ENCODE data around the gene HDHD3. TPM values are rescaled to one million over a fixed set of nuclear protein-coding genes. Genes with fewer than 3 reads are reported as not detected.

HDHD3 gene
- polyA plus RNA-seq, 1 donor (not counting 4 experiments of a cell fraction or from before 2014, with no cell fraction given), result 14.7 TPM

DNA sequence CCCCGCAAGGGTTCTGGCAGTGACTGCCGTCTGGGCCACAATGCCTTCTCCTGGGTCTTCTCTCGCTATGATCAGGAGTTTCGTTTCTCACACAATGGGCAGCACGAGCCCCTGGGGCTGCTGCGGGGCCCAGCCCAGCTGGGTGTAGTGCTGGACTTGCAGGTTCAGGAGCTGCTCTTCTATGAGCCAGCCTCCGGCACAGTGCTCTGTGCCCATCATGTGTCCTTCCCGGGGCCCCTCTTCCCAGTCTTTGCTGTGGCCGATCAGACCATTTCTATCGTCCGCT, 7.0 kb downstream of the HDHD3 start:
- Histone ChIP-seq H3K27me3 (ENCODE audit: control insufficient read depth, extremely low read depth, insufficient read depth, low read length) (no peaks in the 10 kb centered on the region), H3K9me3 (ENCODE audit: control insufficient read depth, low read depth, low read length) (no peaks in the 10 kb centered on the region), H3K27ac (ENCODE audit: control insufficient read depth, insufficient read depth, low read length) (no peak overlapping the region), H3K4me2 (ENCODE audit: control insufficient read depth, extremely low read depth, insufficient read depth, low read depth, low read length) (no peak overlapping the region), H3K36me3 (ENCODE audit: control insufficient read depth in 2 of 2, extremely low read depth in 1 of 2, insufficient read depth in 2 of 2, low read length in 2 of 2) (peaks cover 14% of the 10 kb centered on the region in 2 experiments), H3K4me3 (ENCODE audit: control insufficient read depth in 2 of 3, extremely low read depth in 1 of 3, insufficient read depth in 2 of 3, low read depth in 1 of 3, low read length in 3 of 3) (no peak overlapping the region), H3K79me2 (ENCODE audit: control insufficient read depth, insufficient read depth, low read length) (no peaks in the 10 kb centered on the region), H3K4me1 (ENCODE audit: control insufficient read depth, extremely low read depth, insufficient read depth, low read length) (no peaks in the 10 kb centered on the region), H3K9ac (ENCODE audit: control insufficient read depth, extremely low read depth, insufficient read depth, low read length) (no peak overlapping the region), H2AFZ (ENCODE audit: control insufficient read depth, low read length) (no peak overlapping the region), H4K20me1 (ENCODE audit: control insufficient read depth, extremely low read depth, insufficient read depth, low read length) (no peaks in the 10 kb centered on the region), H3K9me1 (ENCODE audit: control insufficient read depth, extremely low read depth, insufficient read depth, low read length) (no peaks in the 10 kb centered on the region)
- DNase-seq (ENCODE audit: low read depth, low spot score), result no peak
- no peak for FAIRE-seq
- no peak for TF ChIP-seq EZH2 (IDR thresholded peaks at IDR 0.05; ENCODE audit: low read length)
- TF ChIP-seq, protein P1, sequence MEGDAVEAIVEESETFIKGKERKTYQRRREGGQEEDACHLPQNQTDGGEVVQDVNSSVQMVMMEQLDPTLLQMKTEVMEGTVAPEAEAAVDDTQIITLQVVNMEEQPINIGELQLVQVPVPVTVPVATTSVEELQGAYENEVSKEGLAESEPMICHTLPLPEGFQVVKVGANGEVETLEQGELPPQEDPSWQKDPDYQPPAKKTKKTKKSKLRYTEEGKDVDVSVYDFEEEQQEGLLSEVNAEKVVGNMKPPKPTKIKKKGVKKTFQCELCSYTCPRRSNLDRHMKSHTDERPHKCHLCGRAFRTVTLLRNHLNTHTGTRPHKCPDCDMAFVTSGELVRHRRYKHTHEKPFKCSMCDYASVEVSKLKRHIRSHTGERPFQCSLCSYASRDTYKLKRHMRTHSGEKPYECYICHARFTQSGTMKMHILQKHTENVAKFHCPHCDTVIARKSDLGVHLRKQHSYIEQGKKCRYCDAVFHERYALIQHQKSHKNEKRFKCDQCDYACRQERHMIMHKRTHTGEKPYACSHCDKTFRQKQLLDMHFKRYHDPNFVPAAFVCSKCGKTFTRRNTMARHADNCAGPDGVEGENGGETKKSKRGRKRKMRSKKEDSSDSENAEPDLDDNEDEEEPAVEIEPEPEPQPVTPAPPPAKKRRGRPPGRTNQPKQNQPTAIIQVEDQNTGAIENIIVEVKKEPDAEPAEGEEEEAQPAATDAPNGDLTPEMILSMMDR (optimal IDR thresholded peaks at IDR 0.05 in 1 of 3, IDR thresholded peaks at IDR 0.05 in 1 of 3, conservative IDR thresholded peaks at IDR 0.05 in 1 of 3; ENCODE audit: extremely low read depth in 1 of 3, insufficient read depth in 2 of 3, low read length in 3 of 3), result no peak
- dilution Hi-C loops (cut with MboI; ENCODE audit: extremely low pct_ligation_motif_present, low sequenced_read_pairs), result no loop called here

DNA sequence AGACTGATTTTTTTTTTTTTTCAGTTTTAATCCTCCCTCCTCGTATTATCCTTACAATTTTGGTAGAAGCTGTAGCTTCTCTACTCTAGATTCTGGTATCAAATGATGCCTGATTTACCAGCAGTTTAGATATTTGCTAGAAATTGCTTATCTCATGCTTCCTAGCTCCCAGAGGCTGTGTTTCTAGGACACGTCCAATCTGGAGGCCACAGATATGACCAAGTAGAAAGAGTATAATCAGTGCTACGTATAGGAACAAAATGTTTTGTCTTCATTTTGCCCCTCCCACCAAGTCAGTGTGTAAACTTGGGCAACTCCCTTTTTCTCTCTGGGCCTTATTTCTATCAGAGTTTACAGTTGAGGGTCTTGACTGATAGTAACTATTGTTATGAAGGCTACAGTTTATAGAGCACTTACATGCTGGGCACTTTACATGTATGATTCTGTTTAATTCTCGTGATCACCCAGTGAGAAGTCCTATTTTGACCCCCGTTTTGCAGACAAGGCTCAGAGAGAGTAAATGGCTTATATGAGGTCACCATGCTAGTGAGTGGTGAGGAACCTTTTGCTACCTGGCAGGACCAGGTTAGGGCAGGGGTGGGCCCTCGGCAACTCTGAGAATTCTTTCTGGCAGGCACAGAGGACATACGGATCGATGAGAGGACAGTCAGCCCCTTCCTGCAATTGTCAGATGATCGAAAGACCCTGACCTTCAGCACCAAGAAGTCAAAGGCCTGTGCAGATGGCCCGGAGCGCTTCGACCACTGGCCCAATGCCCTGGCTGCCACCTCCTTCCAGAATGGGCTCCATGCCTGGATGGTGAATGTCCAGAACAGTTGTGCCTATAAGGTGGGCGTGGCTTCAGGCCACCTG, 7.6 kb downstream of the HDHD3 start:
- no peaks in the 10 kb centered on the region for H4K20me1 ChIP-seq (ENCODE audit: control insufficient read depth, extremely low read depth, insufficient read depth, low read length)
- no peaks in the 10 kb centered on the region for H3K9me3 ChIP-seq (ENCODE audit: control insufficient read depth, low read depth, low read length)
- no peak overlapping the region for H3K4me3 ChIP-seq (ENCODE audit: control insufficient read depth in 2 of 3, extremely low read depth in 1 of 3, insufficient read depth in 2 of 3, low read depth in 1 of 3, low read length in 3 of 3)
- dilution Hi-C loops (cut with MboI; ENCODE audit: extremely low pct_ligation_motif_present, low sequenced_read_pairs), result no loop called here
- no peaks in the 10 kb centered on the region for H3K27me3 ChIP-seq (ENCODE audit: control insufficient read depth, extremely low read depth, insufficient read depth, low read length)
- H3K36me3 ChIP-seq (ENCODE audit: control insufficient read depth in 2 of 2, extremely low read depth in 1 of 2, insufficient read depth in 2 of 2, low read length in 2 of 2), result peaks cover 10 to 11% of the 10 kb centered on the region in 2 experiments
- no peaks in the 10 kb centered on the region for H3K9me1 ChIP-seq (ENCODE audit: control insufficient read depth, extremely low read depth, insufficient read depth, low read length)
- no peak for TF ChIP-seq EZH2 (IDR thresholded peaks at IDR 0.05; ENCODE audit: low read length)
- TF ChIP-seq, protein P1 (optimal IDR thresholded peaks at IDR 0.05 in 1 of 3, IDR thresholded peaks at IDR 0.05 in 1 of 3, conservative IDR thresholded peaks at IDR 0.05 in 1 of 3; ENCODE audit: extremely low read depth in 1 of 3, insufficient read depth in 2 of 3, low read length in 3 of 3), result no peak
- no peak overlapping the region for H3K9ac ChIP-seq (ENCODE audit: control insufficient read depth, extremely low read depth, insufficient read depth, low read length)
- no peaks in the 10 kb centered on the region for H3K4me1 ChIP-seq (ENCODE audit: control insufficient read depth, extremely low read depth, insufficient read depth, low read length)
- FAIRE-seq (no peak), DNase-seq (ENCODE audit: low read depth, low spot score) (no peak)
- H3K79me2 ChIP-seq (ENCODE audit: control insufficient read depth, insufficient read depth, low read length), result no peaks in the 10 kb centered on the region
- H3K4me2 ChIP-seq (ENCODE audit: control insufficient read depth, extremely low read depth, insufficient read depth, low read depth, low read length), result no peak overlapping the region
- H3K27ac ChIP-seq (ENCODE audit: control insufficient read depth, insufficient read depth, low read length), result no peak overlapping the region
- H2AFZ ChIP-seq (ENCODE audit: control insufficient read depth, low read length), result no peak overlapping the region
